Stomach (tissue), 4 donors: Measurements from ENCODE around the gene LCK.
"Not testable (repeated sequence)": the region's sequence is repeated elsewhere in the genome, so short reads cannot be mapped to it uniquely, and the experiment has no call there.

Experiments
- CTCF ChIP-seq, 7 experiments: fragments of 450-650 bp in 4 of 7; fragments of 200-600 bp in 3 of 7; sonication (generic) in 3 of 7; IDR thresholded peaks; one replicate each; pipeline ENCODE4 v1.5.1; 2016 to 2019; ENCODE audit warnings: antibody characterized with exemption in 7 of 7, control low read depth in 2 of 7, mild to moderate bottlenecking in 1 of 7
- POLR2A ChIP-seq, 4 donors: fragments of 450-650 bp; IDR thresholded peaks; one replicate each; pipeline ENCODE4 v1.6.1; 2016; ENCODE audit warnings: antibody characterized with exemption in 4 of 4, control low read depth in 2 of 4, mild to moderate bottlenecking in 1 of 4, moderate library complexity in 1 of 4

DNA sequence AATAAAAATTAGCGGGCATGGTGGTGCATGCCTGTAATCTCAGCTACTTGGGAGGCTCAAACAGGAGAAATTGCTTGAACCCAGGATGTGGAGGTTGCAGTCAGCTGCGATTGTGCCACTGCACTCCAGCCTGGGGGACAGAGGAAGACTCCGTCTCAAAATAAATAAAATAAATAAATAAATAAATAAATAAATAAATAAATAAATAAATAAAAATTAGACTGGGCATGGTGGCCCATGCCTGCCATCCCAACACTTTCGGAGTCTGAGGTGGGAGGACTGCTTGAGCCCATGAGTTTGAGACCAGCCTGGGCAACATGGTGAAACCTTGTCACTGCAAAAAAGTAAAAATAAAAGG is 12.2 kb downstream of the LCK start:
- TF ChIP-seq CTCF, POLR2A (IDR thresholded peaks at IDR 0.05): not testable (repeated sequence)
